HG03354 (cell line): ENCODE measurements around the gene ZNF331.

Experiments
- ATAC-seq: cut with Tn5 transposase; IDR thresholded peaks from one replicate; pipeline ENCODE4 v1.9.1; 2021; ENCODE audit warnings: mild to moderate bottlenecking; ENCODE audit not compliant: unreplicated experiment, poor library complexity, severe bottlenecking

ZNF331 gene

GRCh38 chr19:53553865-53554791, 16.2 kb downstream of the ZNF331 start:
- ATAC-seq: peak; percentile 65

- peak; percentile 20 for ATAC-seq
Observed at GRCh38 chr19:53554804-53555203, 16.9 kb downstream of the ZNF331 start.

- ATAC-seq: no peak
Observed at GRCh38 chr19:53555352-53555751, 17.4 kb downstream of the ZNF331 start.

- ATAC-seq: no peak
Observed at GRCh38 chr19:53571339-53571738, 33.4 kb downstream of the ZNF331 start.

GRCh38 chr19:53576941-53577653, 39.2 kb downstream of the ZNF331 start:
- no peak for ATAC-seq

GRCh38 chr19:53577968-53578367, 40.0 kb downstream of the ZNF331 start:
- no peak for ATAC-seq

- ATAC-seq: no peak
Observed at GRCh38 chr19:53579518-53579917, 41.6 kb downstream of the ZNF331 start.

GRCh38 chr19:53580871-53581835, 43.2 kb downstream of the ZNF331 start:
- ATAC-seq: no peak

GRCh38 chr19:53581871-53582279, 43.9 kb downstream of the ZNF331 start:
- ATAC-seq: no peak

- ATAC-seq: no peak
Observed at GRCh38 chr19:53583181-53583580, 45.2 kb downstream of the ZNF331 start.

GRCh38 chr19:53586277-53586691, 48.3 kb downstream of the ZNF331 start:
- ATAC-seq: no peak

- ATAC-seq: no peak
Observed at GRCh38 chr19:53594811-53595509, 57.0 kb downstream of the ZNF331 start.

GRCh38 chr19:53595510-53595867, 57.5 kb downstream of the ZNF331 start:
- no peak for ATAC-seq

- no peak for ATAC-seq
Observed at GRCh38 chr19:53596056-53596455, 58.1 kb downstream of the ZNF331 start.

- no peak for ATAC-seq
Observed at GRCh38 chr19:53597023-53597422, 59.1 kb downstream of the ZNF331 start.

- no peak for ATAC-seq
Observed at GRCh38 chr19:53598361-53598760, 60.4 kb downstream of the ZNF331 start.

- ATAC-seq: no peak
Observed at GRCh38 chr19:53600217-53600616, 62.3 kb downstream of the ZNF331 start.

GRCh38 chr19:53606031-53606430, 68.1 kb downstream of the ZNF331 start:
- ATAC-seq: no peak

GRCh38 chr19:53608381-53608780, 70.4 kb downstream of the ZNF331 start:
- ATAC-seq: no peak
